ENCODE results near the gene STRA6. TPM values are rescaled to one million over a fixed set of nuclear protein-coding genes. Genes with fewer than 3 reads are reported as not detected.
"Not testable (repeated sequence)": the region's sequence is repeated elsewhere in the genome, so short reads cannot be mapped to it uniquely, and the experiment has no call there.

STRA6 gene
- total RNA-seq, 6 experiments from 2014 or later: 0.12 TPM; not detected in 5

- no peaks in the 10 kb centered on the region for H3K36me3 ChIP-seq
- no peak overlapping the region for H3K27ac ChIP-seq
- ATAC-seq (no peak), DNase-seq (no peak)
- 56% methylated on average over 3 of the region's 3 CpGs for WGBS (ENCODE audit: insufficient coverage, low coverage, low lambda C conversion rate, missing lambda C conversion rate)
- intact Hi-C loops (cut with DNase I): no loop called here
- no peaks in the 10 kb centered on the region for H3K4me1 ChIP-seq
- no peaks in the 10 kb centered on the region for H3K9me3 ChIP-seq
- no peak overlapping the region for H3K4me3 ChIP-seq
- no peak for TF ChIP-seq POLR2A (IDR thresholded peaks at IDR 0.05)
- TF ChIP-seq CTCF (IDR thresholded peaks at IDR 0.05): no peak
- H3K27me3 ChIP-seq: no peaks in the 10 kb centered on the region
Measured at GRCh38 chr15:74168711-74169126, 33.9 kb downstream of the STRA6 start.

GRCh38 chr15:74167891-74168331, 34.7 kb downstream of the STRA6 start:
- no peak for DNase-seq
- TF ChIP-seq POLR2A (IDR thresholded peaks at IDR 0.05) (no peak), CTCF (IDR thresholded peaks at IDR 0.05) (no peak)
- Histone ChIP-seq H3K4me3 (no peak overlapping the region), H3K4me1 (no peaks in the 10 kb centered on the region), H3K9me3 (no peaks in the 10 kb centered on the region), H3K36me3 (no peaks in the 10 kb centered on the region), H3K27ac (no peak overlapping the region), H3K27me3 (no peaks in the 10 kb centered on the region)
- intact Hi-C loops (cut with DNase I): no loop called here
- 85% methylated on average over 2 of the region's 4 CpGs for WGBS (ENCODE audit: insufficient coverage, low coverage, low lambda C conversion rate, missing lambda C conversion rate)
- ATAC-seq: no peak

- H3K27me3 ChIP-seq: no peaks in the 10 kb centered on the region
- ATAC-seq: no peak
- TF ChIP-seq POLR2A (IDR thresholded peaks at IDR 0.05) (no peak), CTCF (IDR thresholded peaks at IDR 0.05) (no peak)
- H3K4me1 ChIP-seq: no peaks in the 10 kb centered on the region
- 100% methylated on average over 1 of the region's 1 CpG for WGBS (ENCODE audit: insufficient coverage, low coverage, low lambda C conversion rate, missing lambda C conversion rate)
- H3K36me3 ChIP-seq: no peaks in the 10 kb centered on the region
- intact Hi-C loops (cut with DNase I): no loop called here
- DNase-seq: no peak
- H3K27ac ChIP-seq: no peak overlapping the region
- H3K9me3 ChIP-seq: no peaks in the 10 kb centered on the region
- no peak overlapping the region for H3K4me3 ChIP-seq
Measured at GRCh38 chr15:74165461-74165860, 37.1 kb downstream of the STRA6 start.

- intact Hi-C loops (cut with DNase I); ATAC-seq; H3K36me3 ChIP-seq; DNase-seq; H3K4me1 ChIP-seq; H3K4me3 ChIP-seq; H3K9me3 ChIP-seq; H3K27ac ChIP-seq; H3K27me3 ChIP-seq: not testable (repeated sequence)
- WGBS (ENCODE audit: insufficient coverage, low coverage, low lambda C conversion rate, missing lambda C conversion rate): 52% methylated on average over 2 of the region's 3 CpGs
Measured at GRCh38 chr15:74162195-74162536, 40.4 kb downstream of the STRA6 start.

- ATAC-seq; DNase-seq; H3K9me3 ChIP-seq; H3K4me1 ChIP-seq; H3K4me3 ChIP-seq; H3K27me3 ChIP-seq; H3K36me3 ChIP-seq; intact Hi-C loops (cut with DNase I); H3K27ac ChIP-seq: not testable (repeated sequence)
- 78% methylated on average over 3 of the region's 3 CpGs for WGBS (ENCODE audit: insufficient coverage, low coverage, low lambda C conversion rate, missing lambda C conversion rate)
Measured at GRCh38 chr15:74160390-74160789, 42.2 kb downstream of the STRA6 start.

GRCh38 chr15:74159773-74160172, 42.8 kb downstream of the STRA6 start:
- Histone ChIP-seq H3K27me3 (no peaks in the 10 kb centered on the region), H3K9me3 (no peaks in the 10 kb centered on the region), H3K27ac (no peak overlapping the region), H3K36me3 (no peaks in the 10 kb centered on the region), H3K4me1 (no peaks in the 10 kb centered on the region), H3K4me3 (no peak overlapping the region)
- DNase-seq (no peak), ATAC-seq (no peak)
- intact Hi-C loops (cut with DNase I): no loop called here
- WGBS (ENCODE audit: insufficient coverage, low coverage, low lambda C conversion rate, missing lambda C conversion rate): 83% methylated on average over 1 of the region's 1 CpG
- TF ChIP-seq CTCF (IDR thresholded peaks at IDR 0.05) (no peak), POLR2A (IDR thresholded peaks at IDR 0.05) (no peak)
